HG03280 (cell line): ENCODE measurements around the gene ADGRL3.
"Not testable (repeated sequence)": the region's sequence is repeated elsewhere in the genome, so short reads cannot be mapped to it uniquely, and the experiment has no call there.

Experiments
- ATAC-seq: cut with Tn5 transposase; IDR thresholded peaks from one replicate; pipeline ENCODE4 v1.9.1; 2021; ENCODE audit warnings: mild to moderate bottlenecking, moderate library complexity; ENCODE audit not compliant: unreplicated experiment

ADGRL3 gene

GRCh38 chr4:61596606-61597340 lies 396.6 kb downstream of the ADGRL3 start:
- ATAC-seq: no peak

GRCh38 chr4:61603086-61603485 lies 403.0 kb downstream of the ADGRL3 start:
- no peak for ATAC-seq

GRCh38 chr4:61604054-61604453 lies 403.9 kb downstream of the ADGRL3 start:
- ATAC-seq: no peak

GRCh38 chr4:61605984-61606383 lies 405.9 kb downstream of the ADGRL3 start:
- no peak for ATAC-seq

- no peak for ATAC-seq
These were observed 414.1 kb downstream of the ADGRL3 start for GRCh38 chr4:61614231-61614630.

GRCh38 chr4:61619528-61619927 lies 419.4 kb downstream of the ADGRL3 start:
- no peak for ATAC-seq

GRCh38 chr4:61628282-61628681 lies 428.2 kb downstream of the ADGRL3 start:
- ATAC-seq: no peak

GRCh38 chr4:61628727-61629126 lies 428.6 kb downstream of the ADGRL3 start:
- ATAC-seq: no peak

GRCh38 chr4:61630548-61630947 lies 430.4 kb downstream of the ADGRL3 start:
- no peak for ATAC-seq

- ATAC-seq: no peak
These were observed 438.5 kb downstream of the ADGRL3 start for GRCh38 chr4:61638591-61638990.

GRCh38 chr4:61646746-61647350 lies 446.7 kb downstream of the ADGRL3 start:
- not testable (repeated sequence) for ATAC-seq

GRCh38 chr4:61648264-61648663 lies 448.1 kb downstream of the ADGRL3 start:
- ATAC-seq: no peak

GRCh38 chr4:61657016-61657415 lies 456.9 kb downstream of the ADGRL3 start:
- no peak for ATAC-seq

- no peak for ATAC-seq
These were observed 461.8 kb downstream of the ADGRL3 start for GRCh38 chr4:61661960-61662359.

GRCh38 chr4:61662362-61662761 lies 462.2 kb downstream of the ADGRL3 start:
- no peak for ATAC-seq

GRCh38 chr4:61663310-61663709 lies 463.2 kb downstream of the ADGRL3 start:
- no peak for ATAC-seq

GRCh38 chr4:61665649-61666048 lies 465.5 kb downstream of the ADGRL3 start:
- no peak for ATAC-seq

GRCh38 chr4:61666244-61666643 lies 466.1 kb downstream of the ADGRL3 start:
- no peak for ATAC-seq

- no peak for ATAC-seq
These were observed 471.5 kb downstream of the ADGRL3 start for GRCh38 chr4:61671599-61671998.

- no peak for ATAC-seq
These were observed 475.3 kb downstream of the ADGRL3 start for GRCh38 chr4:61675464-61675863.

- ATAC-seq: no peak
These were observed 478.2 kb downstream of the ADGRL3 start for GRCh38 chr4:61678297-61678696.

- ATAC-seq: no peak
These were observed 493.4 kb downstream of the ADGRL3 start for GRCh38 chr4:61693520-61693919.
